Vagina (tissue), 2 donors: ENCODE data around the gene FGF19.

Experiments
- POLR2A ChIP-seq, 2 donors: fragments of 450-650 bp; IDR thresholded peaks; one replicate each; pipeline ENCODE4 v1.6.1; 2017; ENCODE audit warnings: antibody characterized with exemption in 2 of 2, mild to moderate bottlenecking in 2 of 2, moderate library complexity in 2 of 2
- POLR2AphosphoS5 ChIP-seq, 2 donors: sonication (generic); formaldehyde crosslinking; IDR thresholded peaks; one replicate each; pipeline ENCODE4 v1.9.0; 2017; ENCODE audit warnings: antibody characterized with exemption in 2 of 2, mild to moderate bottlenecking in 2 of 2, low read depth in 1 of 2; ENCODE audit not compliant: insufficient read depth in 1 of 2
- TF ChIP-seq, protein P1 (sequence below), 3 experiments: fragments of 450-650 bp in 2 of 3; fragments of 200-600 bp in 1 of 3; sonication (generic) in 1 of 3; IDR thresholded peaks; one replicate each; pipeline ENCODE4 v1.5.1; 2017 to 2019; ENCODE audit warnings: antibody characterized with exemption in 3 of 3, mild to moderate bottlenecking in 2 of 3, moderate library complexity in 2 of 3

DNA sequence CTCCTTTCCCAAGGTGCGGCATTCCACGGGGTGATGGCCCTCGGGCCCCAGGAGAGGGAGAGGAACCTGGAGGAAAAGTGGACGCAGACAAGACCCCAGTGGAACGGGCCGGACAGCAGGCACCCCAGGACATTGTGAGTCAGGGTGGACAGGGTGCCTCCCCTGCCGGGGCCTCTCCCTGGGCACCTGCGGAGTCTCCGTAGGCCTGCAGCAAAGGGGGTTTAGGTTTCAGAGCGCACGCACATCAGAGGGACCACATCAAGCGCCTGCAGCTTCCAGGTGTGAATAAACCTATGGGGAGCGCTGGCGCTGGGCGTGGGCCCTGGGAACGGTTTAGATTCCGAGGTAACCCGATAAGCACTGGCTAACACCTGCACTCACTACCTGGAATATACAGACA is 22.7 kb upstream of the FGF19 start:
- TF ChIP-seq, protein P1, sequence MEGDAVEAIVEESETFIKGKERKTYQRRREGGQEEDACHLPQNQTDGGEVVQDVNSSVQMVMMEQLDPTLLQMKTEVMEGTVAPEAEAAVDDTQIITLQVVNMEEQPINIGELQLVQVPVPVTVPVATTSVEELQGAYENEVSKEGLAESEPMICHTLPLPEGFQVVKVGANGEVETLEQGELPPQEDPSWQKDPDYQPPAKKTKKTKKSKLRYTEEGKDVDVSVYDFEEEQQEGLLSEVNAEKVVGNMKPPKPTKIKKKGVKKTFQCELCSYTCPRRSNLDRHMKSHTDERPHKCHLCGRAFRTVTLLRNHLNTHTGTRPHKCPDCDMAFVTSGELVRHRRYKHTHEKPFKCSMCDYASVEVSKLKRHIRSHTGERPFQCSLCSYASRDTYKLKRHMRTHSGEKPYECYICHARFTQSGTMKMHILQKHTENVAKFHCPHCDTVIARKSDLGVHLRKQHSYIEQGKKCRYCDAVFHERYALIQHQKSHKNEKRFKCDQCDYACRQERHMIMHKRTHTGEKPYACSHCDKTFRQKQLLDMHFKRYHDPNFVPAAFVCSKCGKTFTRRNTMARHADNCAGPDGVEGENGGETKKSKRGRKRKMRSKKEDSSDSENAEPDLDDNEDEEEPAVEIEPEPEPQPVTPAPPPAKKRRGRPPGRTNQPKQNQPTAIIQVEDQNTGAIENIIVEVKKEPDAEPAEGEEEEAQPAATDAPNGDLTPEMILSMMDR (IDR thresholded peaks at IDR 0.05), result no peak
- TF ChIP-seq POLR2A (IDR thresholded peaks at IDR 0.05) (no peak), POLR2AphosphoS5 (IDR thresholded peaks at IDR 0.05; ENCODE audit: insufficient read depth in 1 of 2, low read depth in 1 of 2) (no peak)
